H1 (cell line): ENCODE results near the gene CHCHD3. TPM values are rescaled to one million over a fixed set of nuclear protein-coding genes. Genes with fewer than 3 reads are reported as not detected.

Experiments
- HDAC2 ChIP-seq, 2 experiments: fragments of 300-600 bp in 1 of 2; sonication (generic) in 1 of 2; IDR thresholded peaks; 2 replicates each; pipeline ENCODE4 v1.6.1; 2011 to 2012; ENCODE audit warnings: low read depth in 2 of 2, low read length in 2 of 2, mild to moderate bottlenecking in 2 of 2, moderate library complexity in 2 of 2, borderline replicate concordance in 1 of 2, inconsistent platforms in 1 of 2
- PHF8 ChIP-seq: fragments of 200-600 bp; sonication (generic); conservative IDR thresholded peaks from 2 replicates; pipeline ENCODE4 v1.7.1; 2012; ENCODE audit warnings: low read depth, mild to moderate bottlenecking, inconsistent platforms, low read length, moderate library complexity
- POU5F1 ChIP-seq: IDR thresholded peaks from 2 replicates; pipeline ENCODE4 v1.6.1; 2011; ENCODE audit warnings: low read depth, mild to moderate bottlenecking, low read length, moderate library complexity
- TAF7 ChIP-seq: optimal IDR thresholded peaks from 2 replicates; pipeline ENCODE3; 2011; ENCODE audit warnings: low read depth, mild to moderate bottlenecking, inconsistent platforms, low read length, moderate library complexity, borderline replicate concordance
- polyA plus RNA-seq, 7 experiments: library from polyadenylated mRNA; depleted of rRNA in 3 of 7; stranded (reverse) in 5 of 7; unstranded in 2 of 7; fragments of >200 nt in 5 of 7; fragments of 200-250 nt in 2 of 7; gene quantifications; 1 replicate in 5 of 7; 2 replicates in 1 of 7; 4 replicates in 1 of 7; pipeline versions ENCODE4 v1.2.1 to v1.2.3, GENCODE V29; 2011 to 2013; ENCODE audit warnings: missing spikeins in 2 of 7, mixed read lengths in 2 of 7
- total RNA-seq: library from RNA; stranded (reverse); fragmentation: NEBNext Ultra II Directional; extraction: Animal tissue kit (Norgen Biotek cat#: 25700); gene quantifications from 2 replicates; pipeline ENCODE4 v1.2.1, GENCODE V29; 2021

The CHCHD3 gene
- total and polyA plus RNA-seq, 2 of the 8 experiments (the other 6 are each of a cell fraction or from before 2014, with no cell fraction given), result 42.9 to 137 TPM

DNA sequence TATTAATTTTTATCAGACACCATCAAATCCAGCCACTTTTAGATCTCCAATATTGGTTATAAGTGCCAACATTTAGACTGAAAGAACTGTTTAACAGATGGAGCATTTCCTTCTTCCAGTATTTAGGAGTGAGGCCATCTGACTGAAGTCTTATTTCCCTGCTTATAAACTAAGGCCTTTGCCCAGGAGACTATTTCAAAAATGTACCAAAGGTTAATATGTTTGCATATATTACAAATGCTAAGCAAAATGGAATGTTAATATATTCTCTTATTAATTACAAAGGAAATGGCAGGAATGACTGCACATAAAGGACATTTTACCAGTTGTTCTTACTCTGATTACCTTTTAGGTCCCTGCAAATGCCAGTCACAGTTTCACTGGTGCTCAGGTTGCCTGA is 266.8 kb downstream of the CHCHD3 start (continued):
- TF ChIP-seq PHF8 (no peak), POU5F1 (no peak), HDAC2 (IDR thresholded peaks at IDR 0.05; ENCODE audit: borderline replicate concordance in 1 of 2, low read depth in 2 of 2, low read length in 2 of 2) (no peak), TAF7 (no peak)
